H9 (cell line): ENCODE measurements around the gene PLK3. TPM values are rescaled to one million over a fixed set of nuclear protein-coding genes. Genes with fewer than 3 reads are reported as not detected.
A peak's percentile ranks its signal among the peaks of the same experiment; 100 is the strongest.

Experiments
- DNase-seq: peaks from one replicate; pipeline ENCODE4 v3.0.0-alpha.2; 2017
- H2AFZ ChIP-seq: one replicate; pipeline ENCODE4 v1.6.1; 2013; ENCODE audit warnings: mild to moderate bottlenecking, low read length, control low read depth, moderate library complexity
- H2AK5ac ChIP-seq: 2 replicates; pipeline ENCODE4 v1.6.1; 2013; ENCODE audit warnings: low read length, control low read depth, mixed read lengths; ENCODE audit not compliant: insufficient read length
- H2BK120ac ChIP-seq: one replicate; pipeline ENCODE4 v1.6.1; 2013; ENCODE audit warnings: low read depth, mild to moderate bottlenecking, low read length, control low read depth, inconsistent platforms; ENCODE audit not compliant: poor library complexity, severe bottlenecking
- H2BK12ac ChIP-seq: 2 replicates; pipeline ENCODE4 v1.6.1; 2013; ENCODE audit warnings: low read length, control low read depth, mixed read lengths, low read depth; ENCODE audit not compliant: insufficient read length
- H2BK15ac ChIP-seq: 2 replicates; pipeline ENCODE4 v1.6.1; 2013; ENCODE audit warnings: low read depth, low read length, control low read depth
- H2BK20ac ChIP-seq: one replicate; pipeline ENCODE4 v1.6.1; 2013; ENCODE audit warnings: low read depth, mild to moderate bottlenecking, low read length, control low read depth, inconsistent platforms; ENCODE audit not compliant: poor library complexity, severe bottlenecking
- H2BK5ac ChIP-seq: 2 replicates; pipeline ENCODE4 v1.6.1; 2013; ENCODE audit warnings: low read length, control low read depth, mixed read lengths; ENCODE audit not compliant: insufficient read length
- H3K14ac ChIP-seq: 2 replicates; pipeline ENCODE4 v1.6.1; 2013; ENCODE audit warnings: low read length, control low read depth; ENCODE audit not compliant: insufficient read depth
- H3K18ac ChIP-seq: 2 replicates; pipeline ENCODE4 v1.6.1; 2013; ENCODE audit warnings: low read depth, mild to moderate bottlenecking, mixed read lengths, low read length, control low read depth; ENCODE audit not compliant: insufficient read length
- H3K23ac ChIP-seq: 2 replicates; pipeline ENCODE4 v1.6.1; 2013; ENCODE audit warnings: low read length, control low read depth, mixed read lengths, low read depth; ENCODE audit not compliant: insufficient read length
- H3K23me2 ChIP-seq: 2 replicates; pipeline ENCODE4 v1.6.1; 2013; ENCODE audit warnings: low read depth, mild to moderate bottlenecking, mixed read lengths, low read length, control low read depth; ENCODE audit not compliant: insufficient read length, poor library complexity, severe bottlenecking
- H3K27ac ChIP-seq: 2 replicates; pipeline ENCODE4 v1.5.1; 2013; ENCODE audit warnings: low read length, control low read depth, mixed read lengths, low read depth; ENCODE audit not compliant: insufficient read length
- H3K27me3 ChIP-seq: 2 replicates; pipeline ENCODE4 v1.6.1; 2013; ENCODE audit warnings: low read length, control low read depth, inconsistent platforms; ENCODE audit not compliant: insufficient read depth
- H3K4ac ChIP-seq: 2 replicates; pipeline ENCODE4 v1.6.1; 2013; ENCODE audit warnings: low read depth, mild to moderate bottlenecking, control low read depth, inconsistent platforms, low read length, moderate library complexity
- H3K4me1 ChIP-seq: 2 replicates; pipeline ENCODE4 v1.6.1; 2013; ENCODE audit warnings: low read length, control low read depth, inconsistent platforms; ENCODE audit not compliant: insufficient read depth
- H3K4me2 ChIP-seq: 2 replicates; pipeline ENCODE4 v1.6.1; 2013; ENCODE audit warnings: low read length, control low read depth, mixed read lengths; ENCODE audit not compliant: insufficient read length, insufficient read depth
- H3K56ac ChIP-seq: 2 replicates; pipeline ENCODE4 v1.6.1; 2013; ENCODE audit warnings: low read depth, mild to moderate bottlenecking, mixed read lengths, low read length, control low read depth; ENCODE audit not compliant: insufficient read length
- H3K79me1 ChIP-seq: 2 replicates; pipeline ENCODE4 v1.6.1; 2013; ENCODE audit warnings: low read depth, mild to moderate bottlenecking, moderate library complexity, low read length, control low read depth, inconsistent platforms; ENCODE audit not compliant: insufficient read depth, poor library complexity, severe bottlenecking
- H3K79me2 ChIP-seq: 2 replicates; pipeline ENCODE4 v1.6.1; 2013; ENCODE audit warnings: low read length, control low read depth, inconsistent platforms; ENCODE audit not compliant: insufficient read depth
- H3K9ac ChIP-seq: 2 replicates; pipeline ENCODE4 v1.6.1; 2013; ENCODE audit warnings: low read length, control low read depth, mixed read lengths; ENCODE audit not compliant: insufficient read length; ENCODE audit errors: extremely low read depth
- H3K9me3 ChIP-seq: one replicate; pipeline ENCODE4 v1.6.1; 2013; ENCODE audit warnings: low read depth, low read length, inconsistent platforms; ENCODE audit not compliant: control insufficient read depth
- H3T11ph ChIP-seq: one replicate; pipeline ENCODE4 v1.6.1; 2013; ENCODE audit warnings: mild to moderate bottlenecking, low read length, control low read depth, inconsistent platforms
- H4K20me1 ChIP-seq: one replicate; pipeline ENCODE4 v1.6.1; 2013; ENCODE audit not compliant: control insufficient read depth, insufficient read length, insufficient read depth
- H4K5ac ChIP-seq: 2 replicates; pipeline ENCODE4 v1.6.1; 2013; ENCODE audit warnings: low read depth, mild to moderate bottlenecking, mixed read lengths, low read length, control low read depth; ENCODE audit not compliant: insufficient read length
- H4K8ac ChIP-seq: replicated peaks from 2 replicates; pipeline ENCODE4 v1.6.1; 2013; ENCODE audit warnings: low read length, control low read depth, mixed read lengths, low read depth; ENCODE audit not compliant: insufficient read length
- H4K91ac ChIP-seq: 2 replicates; pipeline ENCODE4 v1.6.1; 2013; ENCODE audit warnings: low read depth, mild to moderate bottlenecking, moderate library complexity, mixed read lengths, low read length, control low read depth; ENCODE audit not compliant: insufficient read length
- H3K27ac Mint-ChIP-seq, 3 experiments: 2 replicates in 2 of 3; 3 replicates in 1 of 3; pipeline ENCODE4 v1.8.0; 2020 to 2021; ENCODE audit warnings: mixed read lengths in 3 of 3, mild to moderate bottlenecking in 1 of 3, moderate library complexity in 1 of 3
- H3K27me3 Mint-ChIP-seq: 2 replicates; pipeline ENCODE4 v1.8.0; 2021; ENCODE audit warnings: low read depth, mild to moderate bottlenecking, moderate library complexity, mixed read lengths
- H3K36me3 Mint-ChIP-seq, 3 experiments: 2 replicates in 2 of 3; 3 replicates in 1 of 3; pipeline ENCODE4 v1.8.0; 2020 to 2021; ENCODE audit warnings: low read depth in 3 of 3, mixed read lengths in 3 of 3; ENCODE audit not compliant: insufficient read depth in 1 of 3
- H3K4me1 Mint-ChIP-seq, 2 experiments: 2 replicates each; pipeline ENCODE4 v1.8.0; 2020; ENCODE audit warnings: mixed read lengths in 2 of 2
- H3K4me3 Mint-ChIP-seq, 2 experiments: 2 replicates in 1 of 2; 3 replicates in 1 of 2; pipeline ENCODE4 v1.8.0; 2020 to 2021; ENCODE audit warnings: mild to moderate bottlenecking in 2 of 2, mixed read lengths in 2 of 2, moderate library complexity in 1 of 2
- H3K9me3 Mint-ChIP-seq, 2 experiments: 2 replicates in 1 of 2; 3 replicates in 1 of 2; pipeline ENCODE4 v1.8.0; 2020; ENCODE audit warnings: mild to moderate bottlenecking in 2 of 2, mixed read lengths in 2 of 2, moderate library complexity in 1 of 2
- WGBS: extraction: QIAGEN DNeasy Blood & Tissue Kit; methylation state at CpG from one replicate; pipeline ENCODE4 v1.1.7; 2013; ENCODE audit warnings: missing lambda C conversion rate, low lambda C conversion rate, mixed read lengths; ENCODE audit not compliant: insufficient read length; ENCODE audit errors: extremely low coverage; 5-methylcytosine and 5-hydroxymethylcytosine counted together
- total RNA-seq: library from RNA; stranded (reverse); gene quantifications from 2 replicates; pipeline ENCODE4 v1.2.1, GENCODE V29; 2021
- TF ChIP-seq, protein P1 (sequence below): fragments of 200-600 bp; sonication (generic); conservative IDR thresholded peaks from 3 replicates; pipeline ENCODE4 v1.8.0; 2021; ENCODE audit warnings: antibody characterized with exemption, mild to moderate bottlenecking

Gene PLK3
- total RNA-seq, 1 experiment from 2014 or later, result 14.7 TPM

DNA sequence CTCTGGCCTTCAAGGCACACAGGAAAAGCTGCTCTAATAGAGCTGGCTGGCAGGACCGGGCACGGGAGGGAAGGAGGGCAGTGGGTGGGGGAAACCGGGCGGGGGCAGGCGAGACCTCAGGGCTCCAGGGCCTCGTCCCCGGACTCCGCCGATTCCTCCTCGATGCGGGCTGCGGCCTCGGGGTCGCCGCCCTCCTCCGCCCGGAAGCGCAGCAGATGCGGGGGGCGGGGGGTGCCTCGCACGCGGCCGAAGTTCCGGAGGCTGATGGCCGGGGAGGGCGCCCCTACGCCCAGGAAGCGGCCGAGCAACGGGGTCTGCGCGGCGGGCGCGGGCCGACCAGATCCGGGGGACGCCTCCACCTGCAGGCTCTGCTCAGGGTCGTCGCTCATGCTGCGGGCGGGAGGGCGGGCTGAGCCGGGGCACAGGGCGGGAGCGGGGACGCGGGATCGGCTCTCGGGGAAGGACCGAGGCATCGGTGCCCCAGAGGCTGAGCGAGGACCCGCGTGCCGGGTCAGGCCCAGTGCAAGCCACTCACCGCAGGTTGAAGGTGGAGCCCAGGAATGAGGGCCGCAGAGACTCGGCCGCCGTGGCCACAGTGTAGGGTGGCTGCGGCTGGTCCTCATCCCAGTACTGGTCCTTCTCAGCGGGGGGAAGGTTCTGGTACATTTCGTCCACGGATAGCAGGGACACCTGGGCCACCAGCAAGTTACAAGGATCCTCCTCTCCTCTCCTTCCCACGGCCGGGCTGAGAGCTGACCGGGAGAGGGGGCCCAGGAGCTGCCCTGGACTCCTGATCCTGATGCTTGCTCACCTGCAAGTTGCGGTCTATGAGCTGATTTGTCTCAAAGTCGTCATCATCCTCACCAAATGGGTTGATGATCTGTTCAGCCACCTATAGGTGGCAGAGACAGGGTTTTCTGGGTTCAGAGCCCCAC lies 15.8 kb upstream of the PLK3 start:
- peak overlapping the region; percentile 71 for H3K18ac ChIP-seq
- H3K79me2 ChIP-seq, result no peaks in the 10 kb centered on the region
- H4K20me1 ChIP-seq, result no peaks in the 10 kb centered on the region
- peak overlapping the region; percentile 48 for H3K9ac ChIP-seq
- TF ChIP-seq, protein P1, sequence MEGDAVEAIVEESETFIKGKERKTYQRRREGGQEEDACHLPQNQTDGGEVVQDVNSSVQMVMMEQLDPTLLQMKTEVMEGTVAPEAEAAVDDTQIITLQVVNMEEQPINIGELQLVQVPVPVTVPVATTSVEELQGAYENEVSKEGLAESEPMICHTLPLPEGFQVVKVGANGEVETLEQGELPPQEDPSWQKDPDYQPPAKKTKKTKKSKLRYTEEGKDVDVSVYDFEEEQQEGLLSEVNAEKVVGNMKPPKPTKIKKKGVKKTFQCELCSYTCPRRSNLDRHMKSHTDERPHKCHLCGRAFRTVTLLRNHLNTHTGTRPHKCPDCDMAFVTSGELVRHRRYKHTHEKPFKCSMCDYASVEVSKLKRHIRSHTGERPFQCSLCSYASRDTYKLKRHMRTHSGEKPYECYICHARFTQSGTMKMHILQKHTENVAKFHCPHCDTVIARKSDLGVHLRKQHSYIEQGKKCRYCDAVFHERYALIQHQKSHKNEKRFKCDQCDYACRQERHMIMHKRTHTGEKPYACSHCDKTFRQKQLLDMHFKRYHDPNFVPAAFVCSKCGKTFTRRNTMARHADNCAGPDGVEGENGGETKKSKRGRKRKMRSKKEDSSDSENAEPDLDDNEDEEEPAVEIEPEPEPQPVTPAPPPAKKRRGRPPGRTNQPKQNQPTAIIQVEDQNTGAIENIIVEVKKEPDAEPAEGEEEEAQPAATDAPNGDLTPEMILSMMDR, result peak; percentile 26; the same call in 1 of the 3 replicates
- peaks cover 0 to 31% (median 15%) of the 10 kb centered on the region in 3 experiments for H3K36me3 Mint-ChIP-seq
- H2AFZ ChIP-seq, result peak overlapping the region; percentile 18
- H3K4ac ChIP-seq, result no peak overlapping the region; the same call in 1 of the 2 replicates
- H3K4me1 Mint-ChIP-seq, result peaks cover 22 to 28% of the 10 kb centered on the region in 2 experiments
- H3T11ph ChIP-seq, result no peak overlapping the region
- H3K56ac ChIP-seq, result no peak overlapping the region
- H3K9me3 Mint-ChIP-seq, result no peaks in the 10 kb centered on the region; a peak in 1 of 5 replicates
- H2BK15ac ChIP-seq, result no peak overlapping the region
- no peak overlapping the region for H3K27ac ChIP-seq
- no CpG with 5 or more reads among the region's 71 CpGs for WGBS
- peak overlapping the region; percentile 62 to 65; a peak in 4 of 5 replicates for H3K4me3 Mint-ChIP-seq
- no peak overlapping the region for H2AK5ac ChIP-seq
- peak overlapping the region; percentile 64 for H3K4me2 ChIP-seq
- no peak overlapping the region for H2BK5ac ChIP-seq
- peak; percentile 61 for DNase-seq
- no peak overlapping the region for H2BK20ac ChIP-seq
- no peak overlapping the region for H4K91ac ChIP-seq
- no peaks in the 10 kb centered on the region for H3K27me3 ChIP-seq
- H3K27ac Mint-ChIP-seq, result peak overlapping the region in 1 of 3 experiments; percentile 70; a peak in 2 of 7 replicates
- peaks cover 9% of the 10 kb centered on the region for H3K23me2 ChIP-seq
- no peaks in the 10 kb centered on the region for H3K9me3 ChIP-seq
- no peak overlapping the region for H4K8ac ChIP-seq
- H3K23ac ChIP-seq, result no peak overlapping the region
- H4K5ac ChIP-seq, result no peak overlapping the region
- peaks cover 12% of the 10 kb centered on the region for H3K27me3 Mint-ChIP-seq
- H2BK120ac ChIP-seq, result no peak overlapping the region
- H3K79me1 ChIP-seq, result no peaks in the 10 kb centered on the region
- peak overlapping the region; percentile 25 for H2BK12ac ChIP-seq
- H3K14ac ChIP-seq, result peak overlapping the region; percentile 85; the same call in 1 of the 2 replicates
- no peaks in the 10 kb centered on the region for H3K4me1 ChIP-seq
